ENCODE results near the gene KAT8.
"Not testable (repeated sequence)": the region's sequence is repeated elsewhere in the genome, so short reads cannot be mapped to it uniquely, and the experiment has no call there.

Gene KAT8

DNA sequence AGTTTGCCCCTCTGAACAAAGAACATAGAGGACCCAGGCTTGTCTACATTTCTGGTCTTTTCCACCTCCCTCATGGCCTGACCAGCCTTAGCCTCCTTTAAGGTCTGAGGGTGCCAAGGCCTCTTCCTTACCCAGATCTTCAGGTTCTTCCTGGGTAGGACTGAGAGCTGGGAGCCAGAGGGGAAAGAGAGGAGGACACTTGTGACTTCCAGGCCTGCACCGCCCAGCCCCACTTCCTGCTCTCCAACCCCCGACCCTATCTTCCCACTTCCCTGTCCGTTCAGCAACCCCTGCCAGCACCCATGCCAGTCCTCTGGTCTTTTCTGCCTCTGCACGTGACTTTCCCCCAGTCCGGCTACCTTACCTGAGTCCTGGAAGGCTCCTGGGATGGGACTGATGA is 31.9 kb downstream of the KAT8 start:
- no peak for DNase-seq

DNA sequence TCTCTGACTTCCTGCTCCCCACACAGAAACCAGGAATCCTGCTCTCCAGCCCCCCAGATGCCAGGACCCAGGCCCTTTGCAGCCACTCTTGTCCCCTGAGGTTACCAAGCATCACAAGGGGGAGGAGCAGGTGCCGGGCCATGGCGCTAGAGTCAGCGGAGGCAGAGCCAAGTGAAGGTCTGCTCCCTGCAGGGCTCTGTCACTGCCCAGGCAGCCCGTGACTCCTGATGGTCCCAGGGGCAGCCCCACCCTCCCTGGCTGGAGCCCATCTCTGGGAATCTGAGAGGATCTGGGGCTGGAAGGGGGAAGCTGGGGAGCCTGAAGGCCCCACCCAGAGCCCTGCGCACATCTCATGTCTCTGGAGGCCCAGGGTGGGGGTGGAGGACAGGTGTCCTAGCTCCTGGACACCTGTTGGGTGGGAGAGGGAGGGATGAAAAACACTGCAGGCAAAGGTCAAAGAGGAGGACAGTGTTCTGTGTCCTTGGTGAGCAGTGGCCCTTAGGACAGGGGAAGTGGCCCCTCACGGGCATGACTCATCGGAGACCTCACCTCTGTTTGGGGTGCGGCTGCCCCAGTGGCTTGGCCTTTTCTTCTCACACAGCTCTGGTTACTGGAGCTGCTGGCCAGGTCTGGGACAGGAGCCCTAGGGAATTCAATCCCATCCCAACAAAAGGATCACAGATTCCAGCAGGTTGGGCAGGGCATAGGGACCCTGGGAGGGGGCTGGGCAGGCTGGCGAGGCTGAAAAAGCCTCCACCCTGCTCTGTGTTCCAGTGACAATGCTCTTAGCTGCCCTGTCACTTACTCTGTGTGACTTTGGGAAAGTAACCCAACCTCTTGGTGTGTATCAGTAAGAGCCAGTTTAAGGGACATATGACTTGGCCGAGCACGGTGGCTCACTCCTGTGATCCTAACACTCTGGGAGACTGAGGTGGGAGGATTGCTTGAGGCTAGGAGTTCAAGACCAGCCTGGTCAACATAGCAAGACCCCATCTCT is 32.7 kb downstream of the KAT8 start, which contains the start of gene PRSS36:
PRSS36 (minus strand) TSS at position 173 of the 997 bp plus-strand sequence; CDS start at position 142, 31 bp downstream.
- no peak for DNase-seq

DNA sequence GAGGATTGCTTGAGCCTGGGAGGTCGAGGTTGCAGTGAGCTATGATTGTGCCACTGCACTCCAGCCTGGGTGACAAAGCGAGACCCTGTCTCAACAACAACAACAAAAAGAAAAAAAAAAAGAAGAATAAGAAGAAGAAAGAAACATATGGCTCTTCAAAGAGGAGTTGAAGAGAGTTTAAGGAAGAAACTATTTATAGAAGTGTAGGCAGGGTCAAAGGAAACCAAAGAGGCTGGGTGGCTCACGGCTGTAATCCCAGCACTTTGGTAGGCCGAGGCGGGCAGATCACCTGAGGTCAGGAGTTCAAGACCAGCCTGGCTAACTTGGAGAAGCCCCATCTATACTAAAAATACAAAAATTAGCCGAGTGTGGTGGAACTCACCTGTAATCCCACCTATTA is 33.5 kb downstream of the KAT8 start:
- not testable (repeated sequence) for DNase-seq

DNA sequence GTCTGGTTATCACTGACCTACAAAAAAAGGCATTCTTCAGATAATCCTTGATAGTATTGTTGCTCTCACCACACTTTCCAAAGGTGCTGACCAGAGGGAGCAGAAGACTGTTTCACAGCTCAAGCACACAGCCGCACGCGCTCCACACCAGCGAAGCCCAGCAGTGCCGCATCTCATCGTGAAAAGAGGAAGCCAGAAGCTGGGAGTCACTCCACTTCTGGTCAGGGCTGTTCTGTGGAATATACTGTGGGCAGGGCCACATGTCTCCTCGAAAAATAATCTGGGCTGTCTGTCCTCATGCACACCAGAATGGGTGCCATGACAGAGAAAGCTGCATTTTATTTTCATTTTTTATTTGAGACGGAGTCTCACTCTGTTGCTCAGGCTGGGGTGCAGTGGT is 39.7 kb downstream of the KAT8 start:
- no peak for DNase-seq

DNA sequence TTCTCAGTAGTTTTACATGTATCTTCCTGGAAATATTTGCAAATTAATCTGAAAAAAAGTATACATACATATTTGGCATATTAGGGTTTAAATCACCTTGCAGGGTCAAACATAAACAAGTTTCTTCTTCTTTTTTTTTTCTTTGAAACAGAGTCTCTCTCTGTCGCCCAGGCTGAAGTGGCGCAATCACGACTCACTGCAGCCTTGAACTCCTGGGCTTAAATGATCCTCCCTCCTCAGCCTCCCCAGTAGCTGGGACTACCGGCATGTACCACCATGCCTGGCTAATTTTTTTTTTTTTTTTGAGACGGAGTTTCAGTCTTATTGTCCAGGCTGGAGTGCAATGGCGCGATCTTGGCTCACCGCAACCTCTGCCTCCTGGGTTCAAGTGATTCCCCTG is 49.9 kb downstream of the KAT8 start:
- DNase-seq, result no peak

DNA sequence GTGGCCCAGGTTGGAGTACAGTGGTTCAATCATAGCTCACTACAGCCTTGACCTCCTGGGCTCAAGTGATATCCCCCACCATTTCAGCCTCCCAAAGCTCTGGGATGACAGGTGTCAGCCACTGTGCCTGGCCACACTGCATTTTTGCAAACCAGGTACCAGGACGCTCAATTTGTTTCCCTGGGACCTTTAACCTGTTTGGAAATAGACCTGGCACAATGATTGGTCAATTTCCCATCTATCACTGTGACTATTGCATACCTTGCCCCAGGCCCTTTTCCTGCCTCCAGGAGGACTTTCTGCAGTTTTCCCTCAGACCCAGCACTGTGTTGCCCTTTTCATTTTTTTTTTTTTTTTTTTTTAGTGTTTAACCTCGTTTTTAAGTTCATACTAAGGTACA is 51.4 kb downstream of the KAT8 start:
- no peak for DNase-seq

DNA sequence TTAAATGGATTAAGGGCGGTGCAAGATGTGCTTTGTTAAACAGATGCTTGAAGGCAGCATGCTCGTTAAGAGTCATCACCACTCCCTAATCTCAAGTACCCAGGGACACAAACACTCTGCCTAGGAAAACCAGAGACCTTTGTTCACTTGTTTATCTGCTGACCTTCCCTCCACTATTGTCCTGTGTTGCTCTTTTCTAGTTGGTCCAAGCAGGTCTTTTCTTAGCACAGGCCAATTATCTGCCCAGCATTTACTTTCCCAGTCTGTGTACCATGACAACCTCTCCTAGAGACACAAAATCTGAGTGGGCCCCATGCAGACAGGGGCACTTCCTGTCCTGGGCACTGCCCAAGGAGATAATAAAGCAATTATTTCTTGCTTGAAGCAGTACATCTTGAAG is 52.6 kb downstream of the KAT8 start:
- not testable (repeated sequence) for DNase-seq

DNA sequence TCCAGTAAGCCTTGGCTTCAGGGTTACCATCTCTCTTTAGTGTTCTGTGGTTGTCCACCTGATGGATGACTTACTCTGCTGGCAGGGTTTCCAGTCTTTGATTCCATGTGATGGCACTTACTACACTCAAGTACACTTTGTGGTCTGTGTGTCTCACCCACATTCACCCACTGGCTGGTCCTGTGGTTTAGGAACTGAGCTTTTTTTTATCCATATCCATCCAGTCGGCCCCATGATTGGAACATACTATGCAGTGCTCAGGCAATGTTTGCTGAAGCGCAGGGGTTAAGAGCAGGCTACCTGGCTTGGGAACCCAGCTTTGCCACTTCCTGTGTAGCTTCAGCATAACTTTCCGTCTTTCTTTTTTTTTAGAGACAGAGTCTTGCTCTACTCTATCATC is 59.7 kb downstream of the KAT8 start:
- peak; percentile 29 for DNase-seq

DNA sequence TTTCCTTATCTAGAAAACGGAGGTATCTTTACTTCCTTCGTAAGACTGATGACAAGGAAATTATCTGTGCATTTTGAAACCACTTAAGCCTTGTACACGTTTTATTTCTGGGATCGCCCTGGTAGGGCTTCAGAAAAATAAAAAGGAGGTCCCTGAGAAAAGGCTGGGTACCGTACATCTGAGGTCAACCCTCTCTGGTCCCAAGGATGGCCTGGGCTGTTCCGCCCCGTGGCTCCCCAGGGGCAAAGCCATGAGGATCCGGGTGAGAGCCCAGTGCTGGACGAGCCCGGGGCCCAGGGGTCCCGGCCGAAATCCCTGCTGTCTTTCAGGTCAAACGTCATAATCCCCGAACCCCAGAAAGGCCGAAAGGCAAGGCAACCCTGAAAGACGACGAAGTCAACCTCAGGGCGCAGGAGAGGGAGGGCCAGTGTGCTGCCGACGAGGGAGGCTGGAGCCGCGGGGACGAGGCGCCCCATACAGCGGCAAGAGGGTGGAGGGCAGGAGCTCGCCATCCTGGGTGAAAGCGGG is 61.8 kb downstream of the KAT8 start:
- DNase-seq, result no peak

DNA sequence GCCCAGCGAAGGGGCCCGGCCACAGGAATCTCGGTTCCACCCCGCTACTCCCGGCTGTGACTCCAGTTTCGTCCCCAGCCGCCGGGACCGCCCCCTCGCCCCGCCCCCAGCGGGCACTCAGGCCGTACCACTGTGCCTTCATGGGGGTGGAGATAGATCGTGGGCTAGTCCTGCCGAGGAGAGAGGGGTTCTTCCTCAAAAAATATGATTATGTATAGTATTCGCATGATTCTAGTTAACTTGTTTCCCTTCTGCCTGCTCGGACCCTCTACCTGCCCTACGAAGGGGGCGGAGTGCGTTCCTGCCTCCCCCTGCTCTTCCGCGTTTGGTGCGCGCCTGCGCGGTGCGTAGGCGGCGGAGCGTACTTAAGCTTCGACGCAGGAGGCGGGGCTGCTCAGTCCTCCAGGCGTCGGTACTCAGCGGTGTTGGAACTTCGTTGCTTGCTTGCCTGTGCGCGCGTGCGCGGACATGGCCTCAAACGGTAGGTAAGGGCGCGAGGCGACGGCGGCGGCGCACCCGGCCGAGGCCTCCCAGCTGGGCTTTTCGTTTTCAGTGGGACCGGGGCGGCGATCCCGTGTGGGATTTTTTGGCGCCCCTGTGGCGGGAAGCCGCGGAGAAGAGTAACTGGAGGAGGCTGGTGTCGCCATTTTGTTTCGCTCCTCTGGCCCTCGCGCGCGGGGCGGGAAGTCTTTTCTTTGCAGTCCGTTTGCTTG is 62.4 kb downstream of the KAT8 start, which contains the start of gene FUS:
FUS (plus strand) TSS at position 393 of the 713 bp plus-strand sequence; CDS start at position 469, 76 bp downstream.
- DNase-seq, result peak; percentile 92
